NCI-H2107 treated with DMSO at 0.1 percent for 48 hours (cell line): Measurements from ENCODE around the gene TENM3.
"Not testable (repeated sequence)": the region's sequence is repeated elsewhere in the genome, so short reads cannot be mapped to it uniquely, and the experiment has no call there.

Experiments
- DNase-seq: peaks from one replicate; lab custom pipeline; 2025; ENCODE audit not compliant: unreplicated experiment; lab: John Stamatoyannopoulos, UW

Gene TENM3

GRCh38 chr4:182386576-182386975 lies 143.4 kb downstream of the TENM3 start:
- DNase-seq = not testable (repeated sequence)

GRCh38 chr4:182391111-182391684 lies 148.0 kb downstream of the TENM3 start:
- no peak for DNase-seq

- no peak for DNase-seq
These were observed 151.0 kb downstream of the TENM3 start for GRCh38 chr4:182394181-182394580.

- no peak for DNase-seq
These were observed 156.9 kb downstream of the TENM3 start for GRCh38 chr4:182400081-182400480.

- DNase-seq = no peak
These were observed 157.6 kb downstream of the TENM3 start for GRCh38 chr4:182400790-182401189.

GRCh38 chr4:182404376-182404775 lies 161.2 kb downstream of the TENM3 start:
- DNase-seq = no peak

GRCh38 chr4:182405087-182405486 lies 161.9 kb downstream of the TENM3 start:
- DNase-seq = no peak

GRCh38 chr4:182409271-182409670 lies 166.1 kb downstream of the TENM3 start:
- DNase-seq = no peak

GRCh38 chr4:182411391-182411790 lies 168.2 kb downstream of the TENM3 start:
- no peak for DNase-seq

- no peak for DNase-seq
These were observed 170.3 kb downstream of the TENM3 start for GRCh38 chr4:182413550-182413949.

- DNase-seq = no peak
These were observed 171.9 kb downstream of the TENM3 start for GRCh38 chr4:182415116-182415515.

GRCh38 chr4:182416067-182416466 lies 172.9 kb downstream of the TENM3 start:
- DNase-seq = no peak

GRCh38 chr4:182418054-182418734 lies 175.0 kb downstream of the TENM3 start:
- no peak for DNase-seq

- DNase-seq = no peak
These were observed 177.0 kb downstream of the TENM3 start for GRCh38 chr4:182420189-182420588.

GRCh38 chr4:182421753-182422152 lies 178.6 kb downstream of the TENM3 start:
- no peak for DNase-seq

- no peak for DNase-seq
These were observed 182.1 kb downstream of the TENM3 start for GRCh38 chr4:182425302-182425701.

GRCh38 chr4:182426901-182427300 lies 183.7 kb downstream of the TENM3 start:
- no peak for DNase-seq

- DNase-seq = no peak
These were observed 184.4 kb downstream of the TENM3 start for GRCh38 chr4:182427554-182427953.

GRCh38 chr4:182429896-182430295 lies 186.7 kb downstream of the TENM3 start:
- no peak for DNase-seq

- DNase-seq = no peak
These were observed 189.6 kb downstream of the TENM3 start for GRCh38 chr4:182432819-182433218.

- DNase-seq = no peak
These were observed 191.5 kb downstream of the TENM3 start for GRCh38 chr4:182434720-182435119.

- DNase-seq = no peak
These were observed 192.2 kb downstream of the TENM3 start for GRCh38 chr4:182435401-182435800.

GRCh38 chr4:182443070-182443469 lies 199.9 kb downstream of the TENM3 start:
- no peak for DNase-seq
